Natural killer cell treated with Interleukin-12 subunit alpha and Interleukin-12 subunit beta and Interleukin-15 and Interleukin-18, amount 100 ng/mL, for 72 hours (primary cell): ENCODE data around the gene PTPRD. TPM values are rescaled to one million over a fixed set of nuclear protein-coding genes. Genes with fewer than 3 reads are reported as not detected.

Experiments used
- ATAC-seq, 2 donors: fragments of 150-1000 bp; cut with Tn5 transposase in 1 of 2; sonication (Bioruptor Pico), chemical (Tn5 transposase) in 1 of 2; 2 replicates each; pipeline ENCODE4 v1.10.0; 2021
- DNase-seq: peaks from one replicate; pipeline ENCODE4 v3.0.0; 2022; ENCODE audit warnings: low spot score
- H3K27ac Mint-ChIP-seq, 2 donors: 1 replicate in 1 of 2; 2 replicates in 1 of 2; pipeline ENCODE4 v1.8.0; 2022; ENCODE audit warnings: mixed read lengths in 2 of 2, mild to moderate bottlenecking in 1 of 2, moderate library complexity in 1 of 2
- H3K27me3 Mint-ChIP-seq, 2 donors: 1 replicate in 1 of 2; 2 replicates in 1 of 2; pipeline ENCODE4 v1.8.0; 2022; ENCODE audit warnings: mixed read lengths in 2 of 2
- H3K36me3 Mint-ChIP-seq: one replicate; pipeline ENCODE4 v1.8.0; 2022; ENCODE audit warnings: mixed read lengths
- H3K4me1 Mint-ChIP-seq, 2 donors: 1 replicate in 1 of 2; 2 replicates in 1 of 2; pipeline ENCODE4 v1.8.0; 2022; ENCODE audit warnings: low read depth in 2 of 2, mixed read lengths in 2 of 2, mild to moderate bottlenecking in 1 of 2
- H3K4me3 Mint-ChIP-seq: one replicate; pipeline ENCODE4 v1.8.0; 2022; ENCODE audit warnings: mixed read lengths
- H3K9me3 Mint-ChIP-seq: 2 replicates; pipeline ENCODE4 v1.8.0; 2022; ENCODE audit warnings: mixed read lengths
- total RNA-seq, 2 donors: library from RNA; stranded (reverse); gene quantifications; one replicate each; pipeline ENCODE4 v1.2.3, GENCODE V29; 2022

Gene PTPRD
- total RNA-seq, 2 donors from 2014 or later = 0.53 to 3.7 TPM

- H3K27me3 Mint-ChIP-seq = no peaks in the 10 kb centered on the region
- H3K36me3 Mint-ChIP-seq = no peaks in the 10 kb centered on the region
- DNase-seq (no peak), ATAC-seq (no peak)
- H3K9me3 Mint-ChIP-seq = no peaks in the 10 kb centered on the region
- no peak overlapping the region for H3K4me3 Mint-ChIP-seq
- H3K4me1 Mint-ChIP-seq = no peaks in the 10 kb centered on the region
- H3K27ac Mint-ChIP-seq = no peak overlapping the region
Observed at GRCh38 chr9:8381601-8382000, 2231.2 kb downstream of the PTPRD start.

DNA sequence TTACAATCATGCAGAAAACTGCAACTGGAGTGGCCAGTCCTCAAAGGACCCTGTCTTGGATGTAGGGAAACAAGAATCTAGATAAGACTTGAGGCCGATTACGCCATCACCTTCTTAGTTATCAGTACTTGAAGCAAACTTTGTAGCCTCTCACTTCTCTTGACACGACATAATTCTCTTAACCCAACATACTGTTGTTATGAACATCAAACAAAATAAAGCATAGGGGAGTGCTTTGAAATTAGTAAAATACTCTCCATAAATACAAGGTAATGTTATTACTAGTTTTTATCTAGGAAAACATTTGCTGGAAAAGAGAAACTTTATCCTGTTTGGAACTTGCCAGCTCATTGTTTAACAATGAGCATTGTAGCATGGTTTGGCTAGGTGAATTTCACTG is 2238.3 kb downstream of the PTPRD start:
- no peaks in the 10 kb centered on the region for H3K36me3 Mint-ChIP-seq
- H3K9me3 Mint-ChIP-seq = no peaks in the 10 kb centered on the region
- ATAC-seq (no peak), DNase-seq (no peak)
- no peaks in the 10 kb centered on the region for H3K4me1 Mint-ChIP-seq
- H3K4me3 Mint-ChIP-seq = no peak overlapping the region
- H3K27me3 Mint-ChIP-seq = no peaks in the 10 kb centered on the region
- H3K27ac Mint-ChIP-seq = no peak overlapping the region

- H3K36me3 Mint-ChIP-seq = no peaks in the 10 kb centered on the region
- ATAC-seq (no peak), DNase-seq (no peak)
- no peaks in the 10 kb centered on the region for H3K27me3 Mint-ChIP-seq
- no peaks in the 10 kb centered on the region for H3K9me3 Mint-ChIP-seq
- no peaks in the 10 kb centered on the region for H3K4me1 Mint-ChIP-seq
- no peak overlapping the region for H3K4me3 Mint-ChIP-seq
- no peak overlapping the region for H3K27ac Mint-ChIP-seq
Observed at GRCh38 chr9:8371686-8372085, 2241.1 kb downstream of the PTPRD start.

DNA sequence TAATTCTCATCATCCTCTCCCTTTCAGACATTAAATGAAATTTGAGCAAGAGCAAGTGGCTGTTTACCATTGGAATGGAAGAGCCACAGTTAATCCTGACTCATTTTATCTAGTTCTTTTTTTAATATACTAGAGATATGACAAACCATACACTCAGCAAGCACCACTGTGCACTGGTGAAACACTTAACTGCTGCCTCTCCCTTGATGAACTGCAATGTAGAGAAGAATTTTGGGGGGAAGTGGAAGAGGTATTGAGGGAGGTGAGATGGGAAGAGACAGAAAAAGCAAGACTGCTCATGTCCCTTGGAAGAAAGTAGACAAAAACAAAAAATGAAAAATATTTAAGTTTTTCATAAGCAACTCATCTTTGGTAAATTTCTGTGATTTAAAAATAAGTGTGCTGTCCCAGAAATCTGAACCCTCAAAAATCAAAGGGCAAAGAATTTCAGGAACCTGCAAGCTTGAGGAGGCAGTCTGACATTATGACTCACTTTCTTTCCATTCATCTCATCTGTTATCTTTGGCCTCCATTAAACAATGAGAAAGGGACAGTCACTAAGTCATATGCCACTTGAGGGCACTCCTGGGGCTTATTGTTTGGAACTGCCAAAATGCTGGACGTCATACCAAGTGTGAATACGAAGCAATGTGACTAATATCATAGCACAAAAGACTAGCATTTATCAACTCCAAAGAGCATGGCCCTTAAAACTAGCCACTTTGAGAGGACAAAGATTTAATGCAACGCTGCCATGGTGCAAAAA is 2246.5 kb downstream of the PTPRD start:
- Mint-ChIP-seq H3K4me3 (peak overlapping the region; percentile 31), H3K27me3 (no peaks in the 10 kb centered on the region)
- peak in 1 of 2 donors; percentile 73 for ATAC-seq

DNA sequence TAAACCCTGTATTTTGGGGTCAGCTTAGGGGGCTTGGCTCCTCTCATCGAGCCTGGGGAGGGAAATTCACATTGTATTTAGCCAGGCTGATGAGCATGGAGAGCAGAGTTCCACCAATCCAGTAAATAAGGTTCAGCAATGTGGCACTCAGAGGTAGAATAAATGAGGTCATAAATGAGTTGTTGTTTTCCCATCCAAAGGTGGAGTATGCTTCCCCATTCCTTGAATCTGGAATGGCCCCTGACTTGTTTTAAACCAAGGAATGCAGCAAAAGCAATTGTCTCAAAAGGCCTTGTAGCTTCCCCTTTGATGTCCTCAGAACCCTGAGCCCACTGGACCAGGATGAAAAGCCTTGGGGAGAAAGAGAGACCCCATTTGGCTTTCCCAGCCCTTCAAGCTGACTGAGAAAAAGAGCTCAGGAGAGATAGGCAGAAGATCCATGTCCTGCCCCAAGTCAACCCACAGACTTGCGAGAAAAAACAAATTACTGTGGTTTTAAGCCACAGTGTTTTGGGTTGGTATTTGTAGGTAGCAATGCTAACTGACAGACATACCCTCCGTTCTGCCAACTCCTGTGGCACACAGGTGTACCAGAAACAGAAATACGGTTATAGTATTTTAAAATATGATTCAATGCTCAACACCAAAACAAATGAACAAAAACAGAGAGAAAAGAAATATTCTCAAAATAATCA is 2247.2 kb downstream of the PTPRD start:
- Mint-ChIP-seq H3K27me3 (no peaks in the 10 kb centered on the region), H3K4me1 (peaks cover 0 to 2% of the 10 kb centered on the region in 2 donors), H3K4me3 (peak overlapping the region; percentile 47), H3K27ac (peak overlapping the region; percentile 51 to 61), H3K36me3 (no peaks in the 10 kb centered on the region), H3K9me3 (no peaks in the 10 kb centered on the region)
- DNase-seq (no peak), ATAC-seq (peak in 1 of 2 donors; percentile 35)

More for the DNA sequence above, 2246.5 kb downstream of the PTPRD start:
- Mint-ChIP-seq H3K4me1 (peaks cover 0 to 2% of the 10 kb centered on the region in 2 donors), H3K36me3 (no peaks in the 10 kb centered on the region), H3K27ac (peak overlapping the region in 1 of 2 donors; percentile 61), H3K9me3 (no peaks in the 10 kb centered on the region)
- no peak for DNase-seq

- DNase-seq = no peak
- peak overlapping the region; percentile 47 for H3K4me3 Mint-ChIP-seq
Observed at GRCh38 chr9:8365029-8365428, 2247.8 kb downstream of the PTPRD start.

DNA sequence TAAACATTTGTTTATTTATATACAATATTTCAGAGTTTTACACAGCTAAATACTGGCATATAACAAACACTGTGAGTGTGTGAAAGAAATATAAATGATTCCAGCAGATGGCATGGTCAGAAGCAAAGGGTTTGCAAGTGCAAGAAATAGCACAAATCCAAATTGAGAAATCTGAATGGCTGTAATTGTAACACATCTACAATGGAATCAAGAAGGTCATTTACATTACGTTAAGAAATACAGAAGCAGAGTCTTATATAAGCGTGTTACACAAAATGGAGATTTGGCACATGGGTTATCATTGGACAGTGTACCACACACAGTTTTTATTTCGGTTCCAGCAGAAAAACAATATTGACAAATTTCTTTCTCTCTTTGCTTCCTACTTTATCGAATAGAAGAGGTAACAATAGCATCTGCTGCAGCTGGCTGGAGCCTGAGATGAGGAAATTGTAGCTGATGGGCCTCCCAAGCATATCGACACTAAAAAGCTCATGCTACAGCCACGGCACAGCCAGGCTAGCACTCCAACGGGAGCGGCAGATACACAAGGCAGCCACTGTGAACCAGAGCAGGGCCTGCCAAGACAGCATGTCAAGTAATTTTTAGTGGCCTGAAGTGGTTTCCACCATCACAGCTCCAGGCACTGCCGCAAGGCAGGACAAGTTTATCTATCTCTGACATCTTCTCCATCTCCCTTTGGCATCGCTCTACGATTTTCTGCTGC is 2248.6 kb downstream of the PTPRD start:
- Mint-ChIP-seq H3K27ac (no peak overlapping the region), H3K27me3 (no peaks in the 10 kb centered on the region), H3K9me3 (no peaks in the 10 kb centered on the region), H3K36me3 (no peaks in the 10 kb centered on the region), H3K4me3 (no peak overlapping the region), H3K4me1 (peaks cover 0 to 2% of the 10 kb centered on the region in 2 donors)
- DNase-seq (no peak), ATAC-seq (no peak)

More at GRCh38 chr9:8365029-8365428, 2247.8 kb downstream of the PTPRD start:
- Mint-ChIP-seq H3K4me1 (peaks cover 0 to 2% of the 10 kb centered on the region in 2 donors), H3K36me3 (no peaks in the 10 kb centered on the region), H3K27ac (peak overlapping the region; percentile 51 to 61), H3K27me3 (no peaks in the 10 kb centered on the region), H3K9me3 (no peaks in the 10 kb centered on the region)
- peak; percentile 68 to 82 for ATAC-seq

GRCh38 chr9:8362250-8362649 is 2250.6 kb downstream of the PTPRD start:
- peaks cover 0 to 2% of the 10 kb centered on the region in 2 donors for H3K4me1 Mint-ChIP-seq
- ATAC-seq = no peak
- H3K36me3 Mint-ChIP-seq = no peaks in the 10 kb centered on the region
- DNase-seq = no peak
- no peak overlapping the region for H3K4me3 Mint-ChIP-seq
- H3K9me3 Mint-ChIP-seq = no peaks in the 10 kb centered on the region
- H3K27ac Mint-ChIP-seq = no peak overlapping the region
- H3K27me3 Mint-ChIP-seq = no peaks in the 10 kb centered on the region

DNA sequence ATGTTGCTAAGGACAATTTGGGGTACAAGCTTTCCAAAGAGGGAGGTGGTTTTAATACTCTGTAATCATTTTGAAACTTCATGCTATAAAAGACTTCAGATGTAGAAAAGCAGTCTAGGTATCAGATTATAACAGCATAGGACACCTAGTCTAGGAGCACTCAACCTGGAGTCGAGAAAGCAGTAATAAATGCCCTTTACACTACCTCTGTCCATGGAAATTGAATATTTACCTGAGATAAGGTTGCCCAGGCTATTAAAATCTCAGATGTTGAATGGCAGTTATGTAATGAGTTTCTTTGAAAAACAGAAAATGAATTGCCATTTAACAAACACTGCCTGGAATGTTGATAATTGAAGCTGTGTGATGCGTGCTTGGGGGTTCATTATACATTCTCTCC is 2251.4 kb downstream of the PTPRD start:
- no peak overlapping the region for H3K4me3 Mint-ChIP-seq

DNA sequence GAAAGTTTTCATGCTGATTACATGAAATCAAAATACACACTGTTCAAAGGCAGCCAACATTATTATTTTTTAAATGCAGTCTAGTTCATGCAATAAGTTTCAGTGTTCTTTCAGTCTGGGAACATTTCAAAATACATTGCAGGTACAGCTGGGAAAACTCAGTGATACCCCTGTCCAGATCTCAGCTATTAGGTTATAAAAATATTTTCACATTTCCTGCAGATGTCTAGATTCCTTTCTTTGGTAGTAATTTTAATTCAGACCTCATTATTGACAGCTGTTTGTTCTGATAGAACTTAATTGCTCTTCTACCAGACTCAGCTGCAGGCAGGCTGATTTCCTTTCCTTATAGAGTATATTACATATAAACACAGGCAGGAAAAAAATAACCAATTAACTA is 2256.4 kb downstream of the PTPRD start:
- no peaks in the 10 kb centered on the region for H3K9me3 Mint-ChIP-seq
- no peak overlapping the region for H3K4me3 Mint-ChIP-seq
- no peak for ATAC-seq
- no peaks in the 10 kb centered on the region for H3K27me3 Mint-ChIP-seq
- no peaks in the 10 kb centered on the region for H3K4me1 Mint-ChIP-seq
- DNase-seq = no peak
- H3K36me3 Mint-ChIP-seq = no peaks in the 10 kb centered on the region
- no peak overlapping the region for H3K27ac Mint-ChIP-seq

More for the DNA sequence above, 2251.4 kb downstream of the PTPRD start:
- Mint-ChIP-seq H3K36me3 (no peaks in the 10 kb centered on the region), H3K4me1 (peaks cover 0 to 2% of the 10 kb centered on the region in 2 donors), H3K9me3 (no peaks in the 10 kb centered on the region), H3K27ac (no peak overlapping the region), H3K27me3 (no peaks in the 10 kb centered on the region)
- DNase-seq (no peak), ATAC-seq (no peak)

DNA sequence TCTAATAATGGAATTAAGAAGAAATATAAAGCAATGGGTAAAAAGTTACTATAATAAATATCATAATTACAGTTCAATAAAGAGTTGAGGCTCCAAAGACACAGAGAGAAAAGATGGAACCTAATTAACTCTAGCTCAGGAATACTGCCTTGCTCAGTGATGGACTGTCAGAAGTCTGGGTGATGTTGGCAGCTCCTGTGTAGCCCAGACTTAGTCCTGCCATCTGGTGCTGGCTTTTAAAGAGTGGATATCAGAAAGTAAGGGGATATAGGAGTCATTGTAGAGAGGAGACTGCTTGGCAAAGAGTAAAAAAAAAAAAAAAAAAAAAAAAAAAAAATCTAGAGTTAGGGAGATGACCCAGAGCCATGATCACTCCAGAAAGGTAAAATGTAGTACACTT is 2261.4 kb downstream of the PTPRD start:
- Mint-ChIP-seq H3K36me3 (no peaks in the 10 kb centered on the region), H3K4me1 (no peaks in the 10 kb centered on the region), H3K27ac (no peak overlapping the region), H3K27me3 (no peaks in the 10 kb centered on the region), H3K4me3 (no peak overlapping the region), H3K9me3 (no peaks in the 10 kb centered on the region)
- ATAC-seq (no peak), DNase-seq (no peak)

DNA sequence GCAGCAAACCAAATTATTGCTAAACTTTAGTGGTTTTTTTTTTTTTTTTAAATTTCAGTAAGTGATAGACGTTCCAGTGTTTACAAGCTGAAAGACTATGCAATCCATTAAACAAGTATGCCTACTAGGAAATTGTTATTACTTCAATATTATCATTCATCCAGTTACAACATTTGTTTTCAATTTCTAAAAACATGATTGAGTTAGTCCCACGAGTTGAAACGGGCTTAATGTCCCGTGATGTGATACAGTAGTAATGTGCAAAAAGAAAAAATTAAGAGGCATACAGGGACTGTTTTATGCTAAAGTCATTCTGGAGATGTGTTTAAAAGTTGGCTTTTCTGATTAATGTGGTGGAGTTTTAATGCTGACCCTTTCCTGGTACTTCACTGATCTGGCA is 2262.9 kb downstream of the PTPRD start:
- ATAC-seq = no peak
- no peaks in the 10 kb centered on the region for H3K36me3 Mint-ChIP-seq
- no peak overlapping the region for H3K27ac Mint-ChIP-seq

DNA sequence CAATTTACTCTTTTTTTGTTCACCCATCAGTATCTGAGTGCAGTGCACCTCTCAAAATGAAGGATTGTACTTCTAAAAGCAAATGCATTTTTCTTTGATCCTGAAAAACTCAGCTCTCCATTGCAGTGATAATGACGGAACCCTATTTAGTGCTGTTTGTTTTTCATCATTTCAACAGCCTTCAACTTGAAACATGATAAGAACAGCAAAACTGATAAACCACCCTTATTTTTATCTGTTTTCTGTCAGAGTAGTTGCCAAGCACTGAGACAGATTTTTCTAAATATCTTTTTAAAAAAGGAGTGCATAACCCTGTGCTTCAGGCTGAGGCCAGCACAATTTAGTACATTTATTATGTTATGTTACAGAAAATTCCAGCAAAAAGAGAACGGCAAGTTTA is 2263.4 kb downstream of the PTPRD start:
- DNase-seq (no peak), ATAC-seq (no peak)
- no peaks in the 10 kb centered on the region for H3K36me3 Mint-ChIP-seq
- no peaks in the 10 kb centered on the region for H3K4me1 Mint-ChIP-seq
- peaks cover 3% of the 10 kb centered on the region for H3K9me3 Mint-ChIP-seq
- H3K27me3 Mint-ChIP-seq = peaks cover 0 to 3% of the 10 kb centered on the region in 2 donors
- no peak overlapping the region for H3K27ac Mint-ChIP-seq
- no peak overlapping the region for H3K4me3 Mint-ChIP-seq

More for the DNA sequence above, 2262.9 kb downstream of the PTPRD start:
- peaks cover 0 to 3% of the 10 kb centered on the region in 2 donors for H3K27me3 Mint-ChIP-seq
- H3K4me1 Mint-ChIP-seq = no peaks in the 10 kb centered on the region
- DNase-seq = no peak
- no peak overlapping the region for H3K4me3 Mint-ChIP-seq
- H3K9me3 Mint-ChIP-seq = peaks cover 3% of the 10 kb centered on the region

GRCh38 chr9:8348756-8349155 is 2264.0 kb downstream of the PTPRD start:
- Mint-ChIP-seq H3K4me1 (no peaks in the 10 kb centered on the region), H3K36me3 (no peaks in the 10 kb centered on the region), H3K27ac (no peak overlapping the region), H3K4me3 (no peak overlapping the region), H3K27me3 (peaks cover 0 to 3% of the 10 kb centered on the region in 2 donors), H3K9me3 (peaks cover 3% of the 10 kb centered on the region)
- ATAC-seq = no peak
- no peak for DNase-seq
